CD4-positive, alpha-beta T cell treated with Interleukin-15 for 4 hours (primary cell): ENCODE measurements around the gene PBOV1.
"Not testable (repeated sequence)": the region's sequence is repeated elsewhere in the genome, so short reads cannot be mapped to it uniquely, and the experiment has no call there.

Source experiments
- DNase-seq: peaks from one replicate; pipeline ENCODE4 v3.0.0-alpha.2; 2020; ENCODE audit warnings: low spot score

PBOV1 gene

GRCh38 chr6:138237463-138237862, 19.2 kb upstream of the PBOV1 start:
- DNase-seq = no peak

- DNase-seq = no peak
Measured at GRCh38 chr6:138235693-138236092, 17.4 kb upstream of the PBOV1 start.

GRCh38 chr6:138235205-138235604, 16.9 kb upstream of the PBOV1 start:
- DNase-seq = no peak

- DNase-seq = no peak
Measured at GRCh38 chr6:138234363-138234762, 16.1 kb upstream of the PBOV1 start.

GRCh38 chr6:138231381-138231886, 13.1 kb upstream of the PBOV1 start:
- no peak for DNase-seq

- no peak for DNase-seq
Measured at GRCh38 chr6:138230759-138231380, 12.6 kb upstream of the PBOV1 start.

- no peak for DNase-seq
Measured at GRCh38 chr6:138230221-138230620, 11.9 kb upstream of the PBOV1 start.

- DNase-seq = no peak
Measured at GRCh38 chr6:138229663-138230179, 11.4 kb upstream of the PBOV1 start.

- no peak for DNase-seq
Measured at GRCh38 chr6:138229072-138229471, 10.8 kb upstream of the PBOV1 start.

- DNase-seq = no peak
Measured at GRCh38 chr6:138227316-138227781, 9.1 kb upstream of the PBOV1 start.

- no peak for DNase-seq
Measured at GRCh38 chr6:138226700-138227315, 8.5 kb upstream of the PBOV1 start.

GRCh38 chr6:138225953-138226352, 7.7 kb upstream of the PBOV1 start:
- DNase-seq = no peak

- DNase-seq = no peak
Measured at GRCh38 chr6:138222901-138223546, 4.7 kb upstream of the PBOV1 start.

- DNase-seq = no peak
Measured at GRCh38 chr6:138219901-138220300, 1.6 kb upstream of the PBOV1 start.

GRCh38 chr6:138219398-138219797, 1.1 kb upstream of the PBOV1 start:
- DNase-seq = no peak

- no peak for DNase-seq
Measured at GRCh38 chr6:138215093-138215782, 3.1 kb downstream of the PBOV1 start.

- not testable (repeated sequence) for DNase-seq
Measured at GRCh38 chr6:138212530-138212929, 5.8 kb downstream of the PBOV1 start.

GRCh38 chr6:138211601-138212000, 6.7 kb downstream of the PBOV1 start:
- DNase-seq = no peak

- no peak for DNase-seq
Measured at GRCh38 chr6:138211048-138211581, 7.2 kb downstream of the PBOV1 start.

GRCh38 chr6:138206862-138207261, 11.4 kb downstream of the PBOV1 start:
- DNase-seq = no peak

GRCh38 chr6:138205437-138206094, 12.7 kb downstream of the PBOV1 start:
- no peak for DNase-seq
